ENCODE data around the gene FAH. TPM values are rescaled to one million over a fixed set of nuclear protein-coding genes. Genes with fewer than 3 reads are reported as not detected.

Gene FAH
- total and polyA plus RNA-seq, 2 donors (not counting 3 experiments of a cell fraction or from before 2014, with no cell fraction given) = 18.2 to 18.7 TPM

DNA sequence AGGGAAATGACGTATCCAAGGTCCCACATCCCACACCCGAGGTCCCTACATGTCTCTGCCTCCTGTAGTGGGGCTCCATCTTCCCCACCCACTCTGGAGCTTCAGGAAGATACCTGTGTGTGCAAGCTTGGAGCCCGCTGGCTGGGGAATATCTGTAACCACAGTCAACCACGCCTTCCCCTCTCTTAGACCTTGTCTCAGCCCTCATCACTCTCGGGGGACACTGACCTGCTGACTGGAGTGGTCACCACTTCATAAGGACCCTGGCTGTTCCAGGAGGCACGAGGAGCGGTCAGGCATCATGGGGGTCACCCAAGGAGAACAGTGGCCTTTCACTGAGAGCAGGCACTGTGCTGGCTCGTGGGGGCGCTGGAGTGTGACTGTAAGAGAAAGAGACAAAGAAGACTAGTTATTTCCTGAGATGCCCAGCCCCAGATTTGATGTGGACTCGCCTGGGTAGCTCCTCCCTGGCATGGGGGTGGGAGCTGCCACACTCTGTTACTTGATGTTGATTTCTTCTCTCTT, 50.6 kb downstream of the FAH start:
- no peak overlapping the region for H3K27ac ChIP-seq (ENCODE audit: insufficient read depth, low read depth, low read length)
- intact Hi-C loops (cut with micrococcal nuclease) (no loop called here), dilution Hi-C loops (cut with MboI; ENCODE audit: extremely low pct_ligation_motif_present, low sequenced_read_pairs) (no loop called here)
- no peaks in the 10 kb centered on the region for H3K4me1 ChIP-seq (ENCODE audit: control insufficient read depth, extremely low read depth, insufficient read depth, low read length)
- no peak overlapping the region for H3K4me2 ChIP-seq (ENCODE audit: insufficient read depth, low read length)
- H3K79me2 ChIP-seq (ENCODE audit: control insufficient read depth, insufficient read depth, low read length) = no peaks in the 10 kb centered on the region
- H2AFZ ChIP-seq (ENCODE audit: low read depth, low read length) = no peak overlapping the region
- FAIRE-seq (no peak), DNase-seq (ENCODE audit: low read depth, low spot score) (no peak)
- CTCF ChIA-PET = no interaction called here
- BruUV-seq (replicated peaks) = no TSS peak
- H3K9ac ChIP-seq (replicated peaks; ENCODE audit: extremely low read depth, insufficient read depth, low read length) = no peak overlapping the region
- no peaks in the 10 kb centered on the region for H3K9me3 ChIP-seq (replicated peaks; ENCODE audit: control insufficient read depth, insufficient read depth, low read length)
- no peak overlapping the region for H3K4me3 ChIP-seq (replicated peaks in 1 of 3; ENCODE audit: insufficient read depth in 1 of 3, low read depth in 1 of 3, low read length in 3 of 3)
- H4K20me1 ChIP-seq (replicated peaks; ENCODE audit: control insufficient read depth, extremely low read depth, insufficient read depth, low read length) = no peaks in the 10 kb centered on the region
- POLR2A ChIA-PET = no interaction called here
- no peaks in the 10 kb centered on the region for H3K9me1 ChIP-seq (replicated peaks; ENCODE audit: control insufficient read depth, extremely low read depth, insufficient read depth, low read length)
- TF ChIP-seq MAX (IDR thresholded peaks at IDR 0.05; ENCODE audit: insufficient read depth, insufficient read length) (no peak), EZH2 (IDR thresholded peaks at IDR 0.05; ENCODE audit: borderline replicate concordance, low read depth, low read length, severe bottlenecking) (no peak), POLR2A (IDR thresholded peaks at IDR 0.05; ENCODE audit: low read depth, low read length) (no peak), POLR2AphosphoS5 (IDR thresholded peaks at IDR 0.05; ENCODE audit: insufficient read depth, low read depth, low read length) (no peak), MYC (IDR thresholded peaks at IDR 0.05; ENCODE audit: low read depth, low read length) (no peak), GATA2 (IDR thresholded peaks at IDR 0.05; ENCODE audit: insufficient read depth, insufficient read length, low read depth, low read length) (no peak), FOS (IDR thresholded peaks at IDR 0.05; ENCODE audit: borderline replicate concordance, insufficient read depth, low read length) (no peak), JUN (IDR thresholded peaks at IDR 0.05; ENCODE audit: borderline replicate concordance, insufficient read depth, insufficient read length, low read depth) (no peak)
- TF ChIP-seq, protein P1, sequence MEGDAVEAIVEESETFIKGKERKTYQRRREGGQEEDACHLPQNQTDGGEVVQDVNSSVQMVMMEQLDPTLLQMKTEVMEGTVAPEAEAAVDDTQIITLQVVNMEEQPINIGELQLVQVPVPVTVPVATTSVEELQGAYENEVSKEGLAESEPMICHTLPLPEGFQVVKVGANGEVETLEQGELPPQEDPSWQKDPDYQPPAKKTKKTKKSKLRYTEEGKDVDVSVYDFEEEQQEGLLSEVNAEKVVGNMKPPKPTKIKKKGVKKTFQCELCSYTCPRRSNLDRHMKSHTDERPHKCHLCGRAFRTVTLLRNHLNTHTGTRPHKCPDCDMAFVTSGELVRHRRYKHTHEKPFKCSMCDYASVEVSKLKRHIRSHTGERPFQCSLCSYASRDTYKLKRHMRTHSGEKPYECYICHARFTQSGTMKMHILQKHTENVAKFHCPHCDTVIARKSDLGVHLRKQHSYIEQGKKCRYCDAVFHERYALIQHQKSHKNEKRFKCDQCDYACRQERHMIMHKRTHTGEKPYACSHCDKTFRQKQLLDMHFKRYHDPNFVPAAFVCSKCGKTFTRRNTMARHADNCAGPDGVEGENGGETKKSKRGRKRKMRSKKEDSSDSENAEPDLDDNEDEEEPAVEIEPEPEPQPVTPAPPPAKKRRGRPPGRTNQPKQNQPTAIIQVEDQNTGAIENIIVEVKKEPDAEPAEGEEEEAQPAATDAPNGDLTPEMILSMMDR (IDR thresholded peaks at IDR 0.05; ENCODE audit: extremely low read depth in 1 of 2, insufficient read depth in 1 of 2, low read depth in 1 of 2, low read length in 2 of 2) = no peak
- H3K27me3 ChIP-seq (ENCODE audit: control insufficient read depth in 2 of 2, insufficient read depth in 2 of 2, low read length in 2 of 2) = peaks cover 5 to 14% of the 10 kb centered on the region in 2 experiments
- no peaks in the 10 kb centered on the region for H3K36me3 ChIP-seq (ENCODE audit: control insufficient read depth in 2 of 2, extremely low read depth in 1 of 2, insufficient read depth in 2 of 2, low read length in 2 of 2)

Data from endothelial cell of umbilical vein (primary cell).